Measurements from ENCODE around the gene LMAN1L.

- TF ChIP-seq CTCF (IDR thresholded peaks at IDR 0.05), result no peak
- TF ChIP-seq EP300 (IDR thresholded peaks at IDR 0.05), result no peak
Observed at GRCh38 chr15:74799255-74799855, 13.3 kb upstream of the LMAN1L start.
